Activated CD4-positive, alpha-beta T cell treated with anti-CD3 and anti-CD28 coated beads, Interleukin-2, Interleukin-4, amounts not matched to agents 100 ng/mL and 50 ng/mL, durations not matched to agents 16 hours and 8 hours (primary cell): ENCODE results near the gene CLMP.
"Not testable (repeated sequence)": the region's sequence is repeated elsewhere in the genome, so short reads cannot be mapped to it uniquely, and the experiment has no call there.

Source experiments
- DNase-seq: peaks from one replicate; pipeline ENCODE4 v3.0.0-alpha.2; 2020; ENCODE audit warnings: low spot score

Gene CLMP

DNA sequence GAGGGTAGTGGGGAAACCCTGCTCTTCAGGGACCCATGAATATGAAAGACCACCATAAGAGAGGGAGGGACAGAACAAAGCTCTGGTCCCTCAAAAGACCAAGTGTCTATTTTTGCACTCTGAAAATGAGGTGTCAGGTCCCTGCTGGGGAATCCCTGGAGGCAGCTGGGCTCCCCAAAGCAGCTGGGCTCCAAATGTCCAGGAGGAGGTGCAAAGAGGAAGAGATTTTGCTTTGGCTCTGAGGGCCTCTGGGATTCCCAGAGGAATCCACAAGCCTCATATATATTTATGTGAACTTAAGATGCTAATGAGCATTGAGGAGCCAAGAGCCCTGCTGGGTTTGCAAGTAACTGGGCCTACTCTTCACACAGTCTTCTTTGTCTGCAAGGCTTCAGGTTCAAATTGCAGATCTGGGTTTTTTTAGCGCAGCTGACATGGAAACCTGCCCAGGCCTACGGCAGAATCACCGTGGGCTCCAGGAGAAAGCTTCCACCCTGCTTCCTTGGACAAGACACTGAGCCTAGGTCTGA lies 26.0 kb downstream of the CLMP start:
- DNase-seq = no peak

DNA sequence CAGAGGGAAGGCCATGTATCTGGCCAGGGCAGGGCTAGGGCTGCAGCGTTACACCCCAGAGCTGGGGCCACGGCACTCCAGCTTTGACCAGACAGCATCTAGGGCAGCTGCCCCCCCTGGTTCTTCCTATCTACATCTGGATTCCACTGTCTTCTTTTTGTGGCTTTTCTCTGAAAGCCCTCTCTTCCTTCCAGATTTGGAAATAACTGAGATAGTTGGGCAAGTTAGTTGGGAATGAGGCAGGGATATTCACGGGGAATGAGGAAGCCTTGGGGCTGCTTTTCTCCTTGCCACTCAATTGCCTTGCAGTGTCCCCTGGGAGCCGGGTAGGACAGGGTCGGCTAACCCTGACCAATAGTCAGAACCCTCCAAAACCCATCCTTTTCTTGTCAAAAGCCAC lies 26.8 kb downstream of the CLMP start:
- no peak for DNase-seq

- DNase-seq = peak; percentile 19
Observed at GRCh38 chr11:123166071-123166559, 28.9 kb downstream of the CLMP start.

GRCh38 chr11:123164732-123165450 lies 30.2 kb downstream of the CLMP start:
- no peak for DNase-seq

DNA sequence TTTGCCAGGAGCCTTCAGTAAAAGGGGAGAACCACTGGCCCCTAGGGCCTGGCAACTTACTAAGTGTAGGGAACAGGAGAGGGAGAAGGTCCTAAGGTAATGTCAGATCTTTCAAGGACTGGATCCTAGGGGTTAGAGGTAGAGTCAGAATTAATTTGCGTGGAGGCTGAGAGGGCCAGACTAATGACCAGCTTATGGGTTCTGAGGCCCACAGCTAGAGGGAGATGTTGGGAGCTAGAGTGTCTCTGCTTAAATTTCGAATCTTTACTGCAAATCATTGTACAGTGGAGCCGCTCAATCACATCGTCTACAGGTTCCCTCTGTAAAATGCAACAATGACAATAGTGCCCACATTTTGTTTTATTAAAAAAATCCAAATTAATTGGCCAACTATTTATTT lies 31.4 kb downstream of the CLMP start:
- no peak for DNase-seq

GRCh38 chr11:123161376-123162030 lies 33.5 kb downstream of the CLMP start:
- no peak for DNase-seq

- DNase-seq = no peak
Observed at GRCh38 chr11:123159183-123159857, 35.7 kb downstream of the CLMP start.

DNA sequence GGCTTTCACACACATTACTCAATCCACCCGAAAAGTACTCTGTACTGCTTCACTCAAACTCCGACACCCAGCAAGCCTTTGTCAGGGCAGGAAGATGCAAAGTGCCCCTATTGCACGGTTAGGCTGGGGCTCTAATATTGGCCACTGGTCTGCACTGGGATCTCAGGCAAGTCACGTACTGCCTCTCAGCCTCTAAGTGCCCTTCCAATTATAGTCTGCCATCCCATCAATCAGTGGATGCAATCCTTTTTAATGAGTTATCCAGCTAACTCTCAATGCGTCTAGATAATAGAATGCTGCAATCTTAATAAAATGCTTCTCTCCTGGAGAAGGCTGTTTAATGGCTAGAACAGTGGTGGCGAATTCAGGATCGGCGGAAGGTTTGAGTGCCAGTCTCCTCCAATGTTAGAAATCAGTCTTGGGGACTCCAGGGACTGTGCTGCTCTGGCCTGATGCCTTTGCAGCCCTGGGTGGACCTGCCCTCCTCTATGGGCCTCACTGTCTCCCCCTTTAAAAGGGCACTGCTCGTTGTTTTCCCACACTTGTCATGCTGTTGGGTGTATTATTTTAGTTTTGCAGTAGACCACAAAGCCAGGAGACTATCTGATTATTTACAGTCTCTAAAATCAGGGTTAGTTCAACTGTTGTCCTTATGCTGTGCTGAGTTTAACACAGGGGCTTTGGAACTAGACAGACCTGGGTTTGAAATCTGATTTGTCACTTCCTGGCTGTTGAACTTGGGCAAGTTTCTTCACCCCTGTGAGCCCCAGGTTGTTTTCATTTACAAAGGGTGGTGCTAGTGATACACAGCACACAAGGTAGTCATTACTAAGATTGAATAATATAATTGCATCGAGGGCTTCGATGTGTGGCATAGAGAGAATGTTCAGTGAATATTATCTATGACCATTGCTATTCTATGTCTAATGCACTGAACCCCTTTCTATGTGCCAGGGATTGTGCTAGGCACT lies 36.7 kb downstream of the CLMP start:
- no peak for DNase-seq

DNA sequence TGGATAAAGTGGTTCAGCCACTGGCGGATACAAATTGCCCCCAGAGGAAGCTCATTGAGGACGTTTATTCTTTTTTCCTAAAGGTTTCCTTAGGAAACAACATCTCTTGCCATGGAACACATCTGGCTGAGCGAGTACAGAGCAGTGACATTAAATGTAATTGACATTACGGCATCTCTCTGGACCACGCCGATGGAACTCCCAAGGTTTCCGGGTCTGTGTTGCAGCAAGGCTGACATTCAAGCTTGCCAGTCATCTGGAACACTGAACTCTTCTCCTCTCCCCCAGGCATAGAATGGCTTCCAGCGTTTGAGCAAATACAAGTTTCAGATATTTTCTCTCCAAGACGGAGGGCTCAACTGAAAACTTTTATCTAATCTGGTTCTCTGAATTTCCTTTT lies 42.1 kb downstream of the CLMP start:
- DNase-seq = no peak

DNA sequence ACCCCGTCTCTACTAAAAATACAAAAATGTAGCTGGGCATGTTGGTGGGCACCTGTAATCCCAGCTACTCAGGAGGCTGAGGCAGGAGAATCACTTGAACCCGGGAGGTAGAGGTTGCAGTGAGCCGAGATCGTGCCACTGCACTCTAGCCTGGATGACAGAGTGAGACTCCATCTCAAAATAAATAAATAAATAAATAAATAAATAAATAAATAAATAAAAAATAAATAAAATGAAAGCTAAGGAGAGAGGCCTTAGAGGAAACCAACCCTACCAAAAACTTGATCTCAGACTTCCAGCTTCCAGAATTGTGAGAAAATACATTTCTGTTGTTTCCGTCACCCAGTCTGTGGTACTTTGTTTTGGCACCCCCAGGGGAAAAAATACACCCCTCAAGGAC lies 42.7 kb downstream of the CLMP start:
- not testable (repeated sequence) for DNase-seq

DNA sequence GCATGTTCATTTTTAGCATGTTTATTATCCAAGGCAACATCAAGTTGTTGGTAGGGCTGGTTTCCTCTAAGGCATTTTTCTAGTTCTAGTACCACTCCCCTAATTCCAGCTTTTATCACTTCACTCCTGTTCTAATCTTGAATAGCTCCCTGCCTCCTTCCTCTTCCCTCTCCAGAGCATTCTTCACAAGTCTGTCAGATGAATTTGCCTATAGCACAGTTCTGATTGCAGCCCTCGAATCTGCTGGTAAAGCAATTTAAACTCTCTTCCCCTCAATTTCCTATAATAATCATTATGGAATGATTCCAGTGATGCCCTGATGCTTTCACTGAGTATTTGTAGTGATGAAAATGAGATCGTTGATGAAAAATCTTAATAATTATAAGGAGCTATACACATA lies 43.3 kb downstream of the CLMP start:
- DNase-seq = no peak

GRCh38 chr11:123151366-123151765 lies 43.7 kb downstream of the CLMP start:
- no peak for DNase-seq

GRCh38 chr11:123150882-123151281 lies 44.2 kb downstream of the CLMP start:
- DNase-seq = no peak

DNA sequence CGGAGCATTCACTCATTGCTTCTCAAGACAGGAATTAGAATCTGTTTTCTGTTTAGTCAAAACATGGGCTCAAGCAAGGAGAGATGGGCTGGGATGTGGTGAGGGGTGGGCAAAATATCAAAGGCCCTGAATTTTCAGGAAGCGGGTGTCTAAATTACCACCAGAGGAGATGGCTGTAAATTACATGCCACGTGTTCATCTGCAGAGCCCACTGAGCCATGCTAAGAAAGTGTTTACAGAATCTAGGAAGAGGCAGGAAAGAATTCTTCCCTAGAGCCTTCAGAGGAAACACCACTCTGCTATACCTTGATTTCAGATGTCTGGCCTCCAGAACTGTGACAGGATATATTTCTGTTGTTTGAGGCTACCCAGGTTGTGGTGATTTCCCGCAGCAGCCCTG lies 46.1 kb downstream of the CLMP start:
- DNase-seq = no peak

GRCh38 chr11:123145661-123146060 lies 49.4 kb downstream of the CLMP start:
- DNase-seq = no peak

DNA sequence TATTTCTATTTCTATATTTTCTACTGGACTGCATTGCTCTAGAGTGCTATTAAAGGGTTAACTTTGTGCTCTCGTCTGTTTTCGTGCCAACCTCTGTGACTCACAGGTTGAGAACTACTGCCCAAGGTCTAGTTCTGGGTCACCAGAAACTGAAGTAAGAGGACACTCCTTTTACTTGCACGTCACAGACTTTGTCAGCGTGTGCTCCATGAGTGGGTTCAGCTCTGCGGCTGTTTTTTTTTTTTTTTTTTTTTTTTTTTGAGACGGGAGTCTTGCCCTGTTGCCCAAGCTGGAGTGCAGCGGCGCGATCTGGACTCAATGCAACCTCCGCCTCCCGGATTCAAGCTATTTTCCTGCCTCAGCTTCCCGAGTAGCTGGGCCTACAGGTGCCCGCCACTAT lies 49.8 kb downstream of the CLMP start:
- DNase-seq = no peak

DNA sequence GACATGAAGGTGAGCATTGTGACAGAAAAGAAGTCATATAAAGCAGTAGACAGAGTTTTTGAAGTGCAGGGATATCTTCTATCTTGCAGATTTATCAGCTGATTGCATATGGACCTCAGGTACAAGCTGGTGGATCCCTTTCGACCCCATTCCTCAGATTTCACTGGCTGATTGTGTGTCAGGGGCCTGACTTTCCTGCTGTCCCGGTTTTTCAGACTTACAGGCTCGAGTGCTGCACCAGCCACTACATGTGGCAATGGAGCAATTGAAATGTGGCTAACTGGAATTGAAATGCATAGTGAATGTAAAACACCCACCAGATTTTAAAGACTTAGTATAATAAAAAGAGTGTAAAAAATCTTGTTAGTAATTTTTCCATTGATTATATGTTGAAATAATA lies 50.3 kb downstream of the CLMP start:
- no peak for DNase-seq

GRCh38 chr11:123143921-123144320 lies 51.1 kb downstream of the CLMP start:
- no peak for DNase-seq

- no peak for DNase-seq
Observed at GRCh38 chr11:123143476-123143875, 51.6 kb downstream of the CLMP start.

DNA sequence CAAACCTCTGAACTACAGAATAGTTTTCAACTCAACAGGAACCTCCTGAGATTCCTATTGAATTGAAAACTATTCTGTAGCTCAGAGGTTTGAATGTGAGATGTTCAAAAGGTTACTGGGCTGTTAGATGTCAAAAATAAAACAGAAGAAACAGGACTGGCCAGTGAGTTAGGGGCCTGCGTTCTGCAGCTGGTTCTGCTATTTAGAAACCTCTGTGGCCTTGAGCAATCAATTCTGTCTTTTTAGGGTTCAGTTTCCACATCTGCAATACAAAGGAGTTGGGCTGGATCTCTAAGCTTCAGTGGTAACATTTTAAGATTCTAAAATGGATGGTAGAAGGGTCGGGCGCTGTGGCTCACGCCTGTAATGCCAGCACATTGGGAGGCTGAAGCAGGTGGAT lies 55.8 kb downstream of the CLMP start:
- no peak for DNase-seq

DNA sequence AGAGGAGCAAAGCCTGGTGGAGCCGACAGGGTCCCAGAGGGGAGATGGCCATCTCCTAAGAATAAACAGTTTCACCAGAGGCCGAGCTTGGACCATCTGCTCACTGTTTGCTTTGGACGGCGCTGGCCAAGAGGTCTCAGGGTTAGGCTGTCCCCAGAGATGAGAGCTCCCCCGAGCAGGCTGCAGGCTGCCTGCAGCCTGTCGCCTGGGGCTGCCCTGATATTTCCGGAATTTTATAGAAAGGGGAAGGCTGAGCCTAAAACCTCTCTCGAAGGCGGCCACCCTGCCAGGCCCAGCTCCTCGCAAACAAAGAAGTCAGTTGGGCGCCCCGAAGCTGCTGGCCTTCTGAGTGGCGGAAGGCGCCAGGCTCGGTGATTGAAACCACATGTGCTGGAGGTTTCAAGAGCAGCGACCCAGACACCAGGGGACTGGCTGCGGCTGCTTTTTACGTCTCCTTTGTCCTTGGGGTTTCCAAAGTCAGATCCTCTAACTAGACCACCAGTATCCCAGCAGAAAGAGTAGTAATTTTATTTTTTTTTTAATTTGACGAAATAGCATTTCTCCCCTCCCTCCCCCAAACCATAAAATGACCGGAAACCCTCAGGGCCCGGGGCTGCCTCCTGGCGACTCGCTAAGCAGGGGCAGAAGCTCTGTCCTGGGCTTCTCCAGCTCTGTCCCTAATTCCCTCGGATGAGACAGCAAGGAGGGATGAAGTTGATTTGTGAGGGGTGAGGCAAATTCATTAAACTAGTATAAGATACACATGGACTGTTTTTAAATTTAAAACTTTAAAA lies 57.4 kb downstream of the CLMP start:
- no peak for DNase-seq
